HG03066 (cell line): ENCODE data around the gene PLCD1.
"Not testable (repeated sequence)": the region's sequence is repeated elsewhere in the genome, so short reads cannot be mapped to it uniquely, and the experiment has no call there.

Experiments
- ATAC-seq: cut with Tn5 transposase; IDR thresholded peaks from one replicate; pipeline ENCODE4 v1.9.1; 2021; ENCODE audit warnings: low read depth; ENCODE audit not compliant: unreplicated experiment

PLCD1 gene

GRCh38 chr3:38029400-38030125 is at the start of gene PLCD1:
Gene PLCD1, minus strand, starts transcription at chr3:38029642. Its CDS starts 103 bp downstream, at chr3:38029539.
- ATAC-seq = no peak

- not testable (repeated sequence) for ATAC-seq
Observed at GRCh38 chr3:38077073-38077472, 47.6 kb upstream of the PLCD1 start.

- ATAC-seq = no peak
Observed at GRCh38 chr3:38070013-38070412, 40.6 kb upstream of the PLCD1 start.

GRCh38 chr3:38067508-38068233 is 38.2 kb upstream of the PLCD1 start:
- ATAC-seq = no peak

GRCh38 chr3:38064453-38064852 is 35.0 kb upstream of the PLCD1 start:
- ATAC-seq = not testable (repeated sequence)

GRCh38 chr3:38062809-38063208 is 33.4 kb upstream of the PLCD1 start:
- ATAC-seq = no peak

GRCh38 chr3:38059591-38059990 is 30.1 kb upstream of the PLCD1 start:
- no peak for ATAC-seq

- ATAC-seq = no peak
Observed at GRCh38 chr3:38059148-38059547, 29.7 kb upstream of the PLCD1 start.

- ATAC-seq = no peak
Observed at GRCh38 chr3:38054499-38055001, 25.1 kb upstream of the PLCD1 start.

GRCh38 chr3:38053813-38054498 is 24.5 kb upstream of the PLCD1 start:
- not testable (repeated sequence) for ATAC-seq

GRCh38 chr3:38053286-38053685 is 23.8 kb upstream of the PLCD1 start:
- not testable (repeated sequence) for ATAC-seq

GRCh38 chr3:38051131-38051530 is 21.7 kb upstream of the PLCD1 start:
- no peak for ATAC-seq

- no peak for ATAC-seq
Observed at GRCh38 chr3:38049358-38050126, 20.1 kb upstream of the PLCD1 start.

GRCh38 chr3:38047896-38048295 is 18.5 kb upstream of the PLCD1 start:
- no peak for ATAC-seq

- no peak for ATAC-seq
Observed at GRCh38 chr3:38046821-38047220, 17.4 kb upstream of the PLCD1 start.

- no peak for ATAC-seq
Observed at GRCh38 chr3:38046027-38046426, 16.6 kb upstream of the PLCD1 start.

- no peak for ATAC-seq
Observed at GRCh38 chr3:38043486-38043885, 14.0 kb upstream of the PLCD1 start.

- ATAC-seq = no peak
Observed at GRCh38 chr3:38040401-38040800, 11.0 kb upstream of the PLCD1 start.

GRCh38 chr3:38039899-38040261 is 10.4 kb upstream of the PLCD1 start:
- peak; percentile 47 for ATAC-seq

- peak; percentile 73 for ATAC-seq
Observed at GRCh38 chr3:38039101-38039898, 9.9 kb upstream of the PLCD1 start, which contains the start of gene DLEC1. Gene DLEC1, plus strand, starts transcription at chr3:38039208. Its CDS starts 18 bp downstream, at chr3:38039226.
